CD4-positive, CD25-positive, alpha-beta regulatory T cell (primary cell): ENCODE data around the gene CDR2L. TPM values are rescaled to one million over a fixed set of nuclear protein-coding genes. Genes with fewer than 3 reads are reported as not detected.
A peak's percentile ranks its signal among the peaks of the same experiment; 100 is the strongest.

ENCODE experiments used
- ATAC-seq, 2 donors: fragments of 150-1000 bp; cut with Tn5 transposase; one replicate each; pipeline ENCODE4 v1.10.0; 2021; ENCODE audit warnings: low read depth in 2 of 2, moderate number of reproducible peaks in 2 of 2, moderate library complexity in 1 of 2
- DNase-seq, 3 donors: peaks; one replicate each; pipeline versions ENCODE4 v3.0.0 to v3.0.0-alpha.2; 2012 to 2022; ENCODE audit warnings: mixed read lengths in 1 of 3
- H3K27ac ChIP-seq: one replicate; pipeline ENCODE4 v1.7.0; 2013; ENCODE audit warnings: mild to moderate bottlenecking, low read length; ENCODE audit not compliant: insufficient read depth, poor library complexity, severe bottlenecking
- H3K27me3 ChIP-seq: one replicate; pipeline ENCODE4 v1.7.0; 2013; ENCODE audit warnings: low read length; ENCODE audit not compliant: control insufficient read depth, insufficient read depth
- H3K36me3 ChIP-seq: one replicate; pipeline ENCODE4 v1.7.0; 2013; ENCODE audit warnings: mild to moderate bottlenecking, low read length, moderate library complexity; ENCODE audit not compliant: control insufficient read depth, insufficient read depth
- H3K4me1 ChIP-seq: 2 replicates; pipeline ENCODE4 v1.7.0; 2013; ENCODE audit warnings: mild to moderate bottlenecking, low read length; ENCODE audit not compliant: insufficient read depth, control insufficient read depth, poor library complexity, severe bottlenecking
- H3K4me3 ChIP-seq: one replicate; pipeline ENCODE4 v1.7.0; 2013; ENCODE audit warnings: low read depth, mild to moderate bottlenecking, low read length, moderate library complexity
- H3K9me3 ChIP-seq, 2 experiments: 1 replicate in 1 of 2; 2 replicates in 1 of 2; pipeline ENCODE4 v1.7.0; 2013; ENCODE audit warnings: low read length in 2 of 2, mild to moderate bottlenecking in 1 of 2, moderate library complexity in 1 of 2; ENCODE audit not compliant: control insufficient read depth in 2 of 2
- H3K27ac Mint-ChIP-seq, 3 donors: one replicate each; pipeline ENCODE4 v1.8.0; 2020 to 2022; ENCODE audit warnings: mild to moderate bottlenecking in 3 of 3, mixed read lengths in 3 of 3, moderate library complexity in 2 of 3
- H3K27me3 Mint-ChIP-seq: one replicate; pipeline ENCODE4 v1.8.0; 2022; ENCODE audit warnings: mild to moderate bottlenecking, mixed read lengths
- H3K36me3 Mint-ChIP-seq: one replicate; pipeline ENCODE4 v1.8.0; 2020; ENCODE audit warnings: mixed read lengths
- H3K4me1 Mint-ChIP-seq, 4 donors: one replicate each; pipeline ENCODE4 v1.8.0; 2020 to 2022; ENCODE audit warnings: mixed read lengths in 4 of 4, mild to moderate bottlenecking in 1 of 4
- H3K4me3 Mint-ChIP-seq, 4 donors: one replicate each; pipeline ENCODE4 v1.8.0; 2020 to 2022; ENCODE audit warnings: mild to moderate bottlenecking in 4 of 4, mixed read lengths in 4 of 4, moderate library complexity in 3 of 4
- H3K9me3 Mint-ChIP-seq, 7 donors: one replicate each; pipeline ENCODE4 v1.8.0; 2020 to 2022; ENCODE audit warnings: mixed read lengths in 7 of 7, mild to moderate bottlenecking in 3 of 7, moderate library complexity in 2 of 7
- polyA plus RNA-seq, 4 donors: library from polyadenylated mRNA; unstranded; fragments of 300-500 nt; fragmentation: Illumina TruSeq; gene quantifications; one replicate each; pipeline ENCODE4 v1.2.3, GENCODE V29; 2021
- total RNA-seq: library from RNA; stranded (reverse); gene quantifications from one replicate; pipeline ENCODE4 v1.2.3, GENCODE V29; 2022

The CDR2L gene
- total and polyA plus RNA-seq, 5 donors from 2014 or later = 0.05 to 0.09 TPM; not detected in 3

DNA sequence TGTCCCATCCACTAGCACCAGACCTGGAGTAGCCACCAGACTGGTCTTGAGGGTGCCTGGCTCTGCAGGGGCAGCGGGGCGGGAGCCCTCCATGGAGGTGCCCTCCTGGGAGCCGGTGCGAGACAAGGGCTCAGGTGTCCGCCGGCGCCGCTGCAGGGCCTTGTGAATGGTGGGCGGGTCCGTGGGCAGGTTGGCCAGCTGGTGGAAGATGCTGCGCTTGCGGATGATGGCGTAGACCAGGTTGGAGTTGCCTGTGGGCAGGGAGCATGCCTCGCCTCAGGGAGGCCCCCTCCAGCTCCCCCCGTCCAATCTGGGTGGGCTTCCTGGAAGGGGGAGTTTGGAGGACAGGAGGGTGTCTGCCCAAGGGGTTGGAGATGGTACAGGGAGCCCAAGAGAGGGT is 33.3 kb upstream of the CDR2L start:
- H3K27ac Mint-ChIP-seq = no peak overlapping the region
- H3K36me3 Mint-ChIP-seq = no peaks in the 10 kb centered on the region
- DNase-seq = no peak
- peaks cover 8% of the 10 kb centered on the region for H3K27me3 Mint-ChIP-seq
- H3K9me3 ChIP-seq = no peaks in the 10 kb centered on the region
- no peaks in the 10 kb centered on the region for H3K27me3 ChIP-seq
- H3K36me3 ChIP-seq = no peaks in the 10 kb centered on the region
- no peak overlapping the region for H3K4me3 ChIP-seq
- H3K27ac ChIP-seq = no peak overlapping the region
- peaks cover 0 to 2% (median 0%) of the 10 kb centered on the region in 7 donors for H3K9me3 Mint-ChIP-seq
- no peaks in the 10 kb centered on the region for H3K4me1 ChIP-seq
- no peaks in the 10 kb centered on the region for H3K4me1 Mint-ChIP-seq
- no peak for ATAC-seq
- H3K4me3 Mint-ChIP-seq = no peak overlapping the region

GRCh38 chr17:74954665-74955421 is 32.6 kb upstream of the CDR2L start:
- ATAC-seq = no peak

GRCh38 chr17:74956093-74956492 is 31.3 kb upstream of the CDR2L start:
- Mint-ChIP-seq H3K4me3 (no peak overlapping the region), H3K9me3 (peaks cover 0 to 2% (median 0%) of the 10 kb centered on the region in 7 donors), H3K36me3 (no peaks in the 10 kb centered on the region), H3K4me1 (peaks cover 0 to 3% (median 0%) of the 10 kb centered on the region in 4 donors), H3K27me3 (peaks cover 8% of the 10 kb centered on the region), H3K27ac (peak overlapping the region in 1 of 3 donors; percentile 59)
- Histone ChIP-seq H3K27me3 (no peaks in the 10 kb centered on the region), H3K4me1 (no peaks in the 10 kb centered on the region), H3K9me3 (no peaks in the 10 kb centered on the region), H3K36me3 (no peaks in the 10 kb centered on the region), H3K4me3 (no peak overlapping the region), H3K27ac (no peak overlapping the region)
- DNase-seq (no peak), ATAC-seq (no peak)

More at GRCh38 chr17:74954665-74955421, 32.6 kb upstream of the CDR2L start:
- no peak for DNase-seq
- peaks cover 0 to 2% (median 0%) of the 10 kb centered on the region in 7 donors for H3K9me3 Mint-ChIP-seq
- H3K36me3 ChIP-seq = no peaks in the 10 kb centered on the region
- H3K27ac ChIP-seq = no peak overlapping the region
- no peak overlapping the region for H3K27ac Mint-ChIP-seq
- no peaks in the 10 kb centered on the region for H3K4me1 ChIP-seq
- H3K4me3 ChIP-seq = no peak overlapping the region
- no peaks in the 10 kb centered on the region for H3K4me1 Mint-ChIP-seq
- H3K36me3 Mint-ChIP-seq = no peaks in the 10 kb centered on the region
- H3K4me3 Mint-ChIP-seq = no peak overlapping the region
- peaks cover 8% of the 10 kb centered on the region for H3K27me3 Mint-ChIP-seq
- H3K9me3 ChIP-seq = no peaks in the 10 kb centered on the region
- H3K27me3 ChIP-seq = no peaks in the 10 kb centered on the region

- Histone ChIP-seq H3K27ac (no peak overlapping the region), H3K27me3 (no peaks in the 10 kb centered on the region), H3K4me3 (no peak overlapping the region), H3K9me3 (no peaks in the 10 kb centered on the region), H3K36me3 (no peaks in the 10 kb centered on the region), H3K4me1 (peaks cover 5% of the 10 kb centered on the region)
- H3K36me3 Mint-ChIP-seq = no peaks in the 10 kb centered on the region
- ATAC-seq (peak; percentile 41 to 55), DNase-seq (peak; percentile 61 to 71 (median 63))
- peak overlapping the region in 1 of 3 donors; percentile 63 for H3K27ac Mint-ChIP-seq
- H3K9me3 Mint-ChIP-seq = peaks cover 0 to 2% (median 0%) of the 10 kb centered on the region in 7 donors
- peaks cover 8% of the 10 kb centered on the region for H3K27me3 Mint-ChIP-seq
- no peak overlapping the region for H3K4me3 Mint-ChIP-seq
- peaks cover 0 to 6% (median 3%) of the 10 kb centered on the region in 4 donors for H3K4me1 Mint-ChIP-seq
Observed at GRCh38 chr17:74957935-74958740, 29.3 kb upstream of the CDR2L start.

- no peak overlapping the region for H3K4me3 Mint-ChIP-seq
- no peak overlapping the region for H3K4me3 ChIP-seq
- H3K27me3 ChIP-seq = no peaks in the 10 kb centered on the region
- H3K4me1 ChIP-seq = peaks cover 5% of the 10 kb centered on the region
- no peak overlapping the region for H3K27ac ChIP-seq
- H3K4me1 Mint-ChIP-seq = peaks cover 0 to 6% (median 3%) of the 10 kb centered on the region in 4 donors
- DNase-seq (no peak), ATAC-seq (no peak)
- H3K27ac Mint-ChIP-seq = no peak overlapping the region
- peaks cover 4% of the 10 kb centered on the region for H3K27me3 Mint-ChIP-seq
- no peaks in the 10 kb centered on the region for H3K9me3 ChIP-seq
- no peaks in the 10 kb centered on the region for H3K9me3 Mint-ChIP-seq
- no peaks in the 10 kb centered on the region for H3K36me3 ChIP-seq
- H3K36me3 Mint-ChIP-seq = no peaks in the 10 kb centered on the region
Observed at GRCh38 chr17:74959826-74960515, 27.5 kb upstream of the CDR2L start.

DNA sequence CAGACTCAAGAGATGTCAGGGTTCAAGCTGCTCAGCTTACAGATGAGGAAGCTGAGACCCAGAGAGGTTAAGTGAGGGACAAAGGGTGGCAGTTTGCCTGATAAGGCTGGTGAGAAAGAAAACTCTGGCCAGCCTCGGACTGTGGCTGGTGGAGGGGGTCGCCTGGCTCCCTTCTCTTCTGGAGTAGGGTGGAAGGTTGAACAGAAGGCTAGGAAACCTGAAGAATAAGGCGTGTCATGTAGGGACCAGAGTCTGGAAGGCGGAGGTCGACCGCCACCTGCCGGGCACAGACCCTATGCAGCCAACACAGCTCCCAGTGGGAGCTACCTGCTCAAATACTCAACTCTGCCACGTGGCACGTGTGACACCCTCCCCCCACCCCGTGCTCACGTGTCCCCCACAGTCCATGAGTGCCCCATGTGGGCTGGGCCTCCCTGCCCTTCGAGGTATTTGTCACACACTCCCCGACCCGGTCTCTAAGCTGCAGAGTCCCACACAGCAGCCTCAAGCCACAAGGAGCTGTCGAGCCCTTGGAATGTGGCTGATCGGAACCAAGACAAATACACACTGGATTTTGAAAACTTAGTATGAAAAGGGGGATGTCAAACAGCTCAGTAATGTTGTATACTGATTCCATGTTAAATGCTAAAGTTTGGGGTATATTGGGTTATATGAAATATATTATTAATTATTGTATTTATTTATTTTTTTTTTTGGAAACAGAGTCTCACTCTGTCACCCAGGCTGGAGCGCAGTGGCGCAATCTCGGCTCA is 26.7 kb upstream of the CDR2L start:
- Histone ChIP-seq H3K27me3 (no peaks in the 10 kb centered on the region), H3K4me3 (no peak overlapping the region), H3K9me3 (no peaks in the 10 kb centered on the region), H3K4me1 (peaks cover 5% of the 10 kb centered on the region), H3K27ac (no peak overlapping the region), H3K36me3 (no peaks in the 10 kb centered on the region)
- H3K4me3 Mint-ChIP-seq = no peak overlapping the region
- peak in 1 of 2 donors; percentile 48 for ATAC-seq
- peak in 2 of 3 donors; percentile 28 to 62 for DNase-seq
- H3K9me3 Mint-ChIP-seq = no peaks in the 10 kb centered on the region
- no peaks in the 10 kb centered on the region for H3K27me3 Mint-ChIP-seq
- no peak overlapping the region for H3K27ac Mint-ChIP-seq
- H3K36me3 Mint-ChIP-seq = no peaks in the 10 kb centered on the region
- peaks cover 0 to 8% (median 3%) of the 10 kb centered on the region in 4 donors for H3K4me1 Mint-ChIP-seq
